ENCODE results near the gene KRTDAP. TPM values are rescaled to one million over a fixed set of nuclear protein-coding genes. Genes with fewer than 3 reads are reported as not detected.
"Not testable (repeated sequence)": the region's sequence is repeated elsewhere in the genome, so short reads cannot be mapped to it uniquely, and the experiment has no call there.

The KRTDAP gene
- total RNA-seq, 1 donor from 2014 or later, result not detected

- Histone ChIP-seq H3K27me3 (ENCODE audit: low read depth) (no peaks in the 10 kb centered on the region), H3K4me1 (no peaks in the 10 kb centered on the region), H3K4me3 (no peak overlapping the region), H3K27ac (replicated peaks) (no peak overlapping the region), H3K36me3 (no peaks in the 10 kb centered on the region), H3K9me3 (replicated peaks) (no peaks in the 10 kb centered on the region)
- DNase-seq, result no peak
- no peak for TF ChIP-seq CTCF (IDR thresholded peaks at IDR 0.05; ENCODE audit: borderline replicate concordance)
- intact Hi-C loops (cut with micrococcal nuclease), result no loop called here
These were observed 20.1 kb downstream of the KRTDAP start for GRCh38 chr19:35470128-35470527.

- Histone ChIP-seq H3K4me3 (no peak overlapping the region), H3K27me3 (ENCODE audit: low read depth) (no peaks in the 10 kb centered on the region), H3K4me1 (no peaks in the 10 kb centered on the region), H3K27ac (replicated peaks) (no peak overlapping the region), H3K9me3 (replicated peaks) (no peaks in the 10 kb centered on the region), H3K36me3 (no peaks in the 10 kb centered on the region)
- DNase-seq, result peak; percentile 39
- peak; percentile 78 for TF ChIP-seq CTCF (IDR thresholded peaks at IDR 0.05; ENCODE audit: borderline replicate concordance)
- intact Hi-C loops (cut with micrococcal nuclease), result loop anchor here (10.0 kb wide), 1 partner anchor 114 kb away; the partner anchor contains the start of gene FFAR3
These were observed 21.6 kb downstream of the KRTDAP start for GRCh38 chr19:35468637-35469036.

GRCh38 chr19:35466259-35466658 is 24.0 kb downstream of the KRTDAP start:
- Histone ChIP-seq H3K4me1 (peaks cover 17% of the 10 kb centered on the region), H3K27me3 (ENCODE audit: low read depth) (no peaks in the 10 kb centered on the region), H3K36me3 (no peaks in the 10 kb centered on the region), H3K4me3 (no peak overlapping the region), H3K27ac (replicated peaks) (no peak overlapping the region), H3K9me3 (replicated peaks) (no peaks in the 10 kb centered on the region)
- TF ChIP-seq CTCF (IDR thresholded peaks at IDR 0.05; ENCODE audit: borderline replicate concordance), result no peak
- DNase-seq, result no peak
- intact Hi-C loops (cut with micrococcal nuclease), result loop anchor here (10.0 kb wide), 1 partner anchor 111 kb away; the partner anchor contains the start of gene FFAR3

GRCh38 chr19:35462956-35463355 is 27.3 kb downstream of the KRTDAP start:
- not testable (repeated sequence) for H3K27me3 ChIP-seq (ENCODE audit: low read depth); DNase-seq; H3K4me3 ChIP-seq; H3K36me3 ChIP-seq; H3K9me3 ChIP-seq (replicated peaks)
- Histone ChIP-seq H3K4me1 (peaks cover 39% of the 10 kb centered on the region), H3K27ac (replicated peaks) (peak overlapping the region; percentile 5)
- intact Hi-C loops (cut with micrococcal nuclease), result loop anchor here (10.0 kb wide), 1 partner anchor 108 kb away; the partner anchor contains the start of gene FFAR3

- no peaks in the 10 kb centered on the region for H3K36me3 ChIP-seq
- TF ChIP-seq CTCF (IDR thresholded peaks at IDR 0.05; ENCODE audit: borderline replicate concordance), result no peak
- H3K27me3 ChIP-seq (ENCODE audit: low read depth), result no peaks in the 10 kb centered on the region
- intact Hi-C loops (cut with micrococcal nuclease), result loop anchor here (10.0 kb wide), 1 partner anchor 108 kb away; the partner anchor contains the start of gene FFAR3
- DNase-seq, result no peak
- peaks cover 39% of the 10 kb centered on the region for H3K4me1 ChIP-seq
- H3K9me3 ChIP-seq (replicated peaks), result no peaks in the 10 kb centered on the region
- H3K4me3 ChIP-seq, result no peak overlapping the region
- H3K27ac ChIP-seq (replicated peaks), result peak overlapping the region; percentile 5
These were observed 27.7 kb downstream of the KRTDAP start for GRCh38 chr19:35462476-35462953.

GRCh38 chr19:35461788-35462187 is 28.5 kb downstream of the KRTDAP start:
- H3K4me3 ChIP-seq; H3K36me3 ChIP-seq; DNase-seq; H3K27ac ChIP-seq (replicated peaks); H3K27me3 ChIP-seq (ENCODE audit: low read depth); H3K9me3 ChIP-seq (replicated peaks): not testable (repeated sequence)
- H3K4me1 ChIP-seq, result peaks cover 39% of the 10 kb centered on the region
- intact Hi-C loops (cut with micrococcal nuclease), result loop anchor here (10.0 kb wide), 1 partner anchor 107 kb away; the partner anchor contains the start of gene FFAR3

Measured in left ventricle myocardium inferior (tissue), 1 donor.